Astrocyte of the spinal cord (primary cell): ENCODE results near the gene PER2.
"Not testable (repeated sequence)": the region's sequence is repeated elsewhere in the genome, so short reads cannot be mapped to it uniquely, and the experiment has no call there.

ENCODE experiments used
- DNase-seq: peaks from one replicate; pipeline ENCODE4 v3.0.0; 2011; ENCODE audit warnings: low read depth, low spot score
- H3K4me3 ChIP-seq: 2 replicates; pipeline ENCODE4 v1.5.1; 2011; ENCODE audit warnings: low read depth, mild to moderate bottlenecking, low read length, moderate library complexity
- in situ Hi-C: cut with HindIII; loops from 2 replicates; pipeline ENCODE4 v1.10.0; 2017; ENCODE audit warnings: low sequenced_read_pairs
- TF ChIP-seq, protein P1 (sequence below): IDR thresholded peaks from 2 replicates; pipeline ENCODE4 v1.5.1; 2012; ENCODE audit warnings: low read depth, mild to moderate bottlenecking, low read length, inconsistent platforms

PER2 gene

DNA sequence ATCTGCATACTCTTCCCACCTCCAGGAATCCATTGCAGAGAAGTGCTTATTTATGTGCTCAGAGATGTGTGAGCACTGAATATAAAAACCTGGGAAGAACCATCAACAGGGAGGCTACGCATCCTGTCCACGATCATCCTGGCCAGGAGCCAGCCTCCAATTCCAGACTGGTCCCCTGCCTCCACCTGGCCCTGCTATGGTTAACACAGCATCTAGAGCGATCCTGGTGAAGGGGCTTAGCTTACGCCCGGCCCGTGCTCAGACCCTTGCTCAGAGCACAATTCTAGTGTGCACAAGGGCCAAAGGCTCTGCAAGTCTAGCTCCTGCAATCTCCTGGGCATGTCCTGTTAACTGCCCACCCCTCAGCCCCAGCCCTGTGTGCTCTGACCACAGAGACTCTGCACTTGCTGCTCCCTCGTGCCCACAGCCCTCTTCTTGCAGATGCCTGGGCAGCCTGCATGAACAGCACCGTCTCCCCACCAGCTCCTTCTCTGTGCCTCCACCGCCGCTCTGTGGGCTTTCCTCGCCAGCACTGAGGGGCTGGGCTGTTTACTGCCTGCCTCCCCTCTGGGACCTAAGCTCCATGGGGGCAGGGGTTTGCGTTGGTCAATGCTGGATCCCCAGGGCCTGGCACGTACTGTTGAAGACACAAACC is 6.5 kb downstream of the PER2 start:
- DNase-seq = no peak
- in situ Hi-C loops = no loop called here
- TF ChIP-seq, protein P1, sequence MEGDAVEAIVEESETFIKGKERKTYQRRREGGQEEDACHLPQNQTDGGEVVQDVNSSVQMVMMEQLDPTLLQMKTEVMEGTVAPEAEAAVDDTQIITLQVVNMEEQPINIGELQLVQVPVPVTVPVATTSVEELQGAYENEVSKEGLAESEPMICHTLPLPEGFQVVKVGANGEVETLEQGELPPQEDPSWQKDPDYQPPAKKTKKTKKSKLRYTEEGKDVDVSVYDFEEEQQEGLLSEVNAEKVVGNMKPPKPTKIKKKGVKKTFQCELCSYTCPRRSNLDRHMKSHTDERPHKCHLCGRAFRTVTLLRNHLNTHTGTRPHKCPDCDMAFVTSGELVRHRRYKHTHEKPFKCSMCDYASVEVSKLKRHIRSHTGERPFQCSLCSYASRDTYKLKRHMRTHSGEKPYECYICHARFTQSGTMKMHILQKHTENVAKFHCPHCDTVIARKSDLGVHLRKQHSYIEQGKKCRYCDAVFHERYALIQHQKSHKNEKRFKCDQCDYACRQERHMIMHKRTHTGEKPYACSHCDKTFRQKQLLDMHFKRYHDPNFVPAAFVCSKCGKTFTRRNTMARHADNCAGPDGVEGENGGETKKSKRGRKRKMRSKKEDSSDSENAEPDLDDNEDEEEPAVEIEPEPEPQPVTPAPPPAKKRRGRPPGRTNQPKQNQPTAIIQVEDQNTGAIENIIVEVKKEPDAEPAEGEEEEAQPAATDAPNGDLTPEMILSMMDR = no peak
- H3K4me3 ChIP-seq = no peak overlapping the region

DNA sequence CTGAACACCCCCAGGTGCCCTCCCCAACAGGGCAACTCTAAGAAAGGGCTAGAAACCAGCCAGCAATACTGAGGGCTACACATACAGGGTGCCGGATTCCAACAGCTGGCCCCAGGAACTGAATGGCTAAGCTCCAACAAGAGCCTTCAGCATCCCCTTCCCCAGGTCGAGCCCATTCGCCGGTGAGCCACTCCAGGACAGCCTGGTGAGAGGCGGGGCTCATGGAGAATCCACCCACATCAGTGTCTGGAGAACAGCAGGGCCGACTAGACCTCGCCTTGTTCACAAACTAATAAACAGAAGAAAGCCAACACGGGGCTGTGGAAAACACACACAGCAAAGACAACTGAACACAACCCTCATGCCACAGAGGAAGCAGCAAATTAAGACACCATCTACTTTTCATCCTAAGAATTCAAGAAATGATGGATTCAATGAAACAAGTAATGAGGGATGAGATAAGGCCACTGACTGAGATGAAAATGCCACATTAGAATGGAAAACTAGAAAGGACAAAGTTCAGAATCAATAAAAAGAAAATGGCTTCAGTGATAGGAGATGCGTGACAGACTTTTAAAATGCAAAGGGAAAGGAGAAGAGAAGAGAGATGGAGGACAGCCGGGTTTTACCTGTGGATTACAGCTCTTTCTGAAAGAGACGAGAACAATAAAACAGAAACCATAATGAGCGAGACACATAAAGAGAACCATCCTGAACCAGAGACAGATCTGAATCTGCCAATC is 8.2 kb downstream of the PER2 start:
- TF ChIP-seq, protein P1 = no peak
- H3K4me3 ChIP-seq = no peak overlapping the region
- in situ Hi-C loops = no loop called here
- DNase-seq = no peak

DNA sequence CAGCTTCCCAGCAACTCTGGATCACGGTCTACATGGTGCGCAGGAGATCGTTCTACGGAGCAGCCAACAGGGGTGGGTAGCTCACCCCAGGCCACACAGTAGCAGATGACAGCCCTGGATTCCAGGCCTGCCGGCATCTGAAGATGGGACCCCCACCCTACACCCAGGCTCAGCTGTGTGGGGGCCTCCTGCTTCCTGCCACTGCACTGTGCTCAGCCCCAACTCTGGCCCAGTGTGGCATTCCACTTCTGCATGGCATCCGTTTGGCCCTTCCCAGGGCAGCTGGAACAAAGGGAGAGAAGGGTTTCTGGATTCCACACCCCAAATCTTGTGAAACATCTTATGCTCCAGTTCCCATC is 9.1 kb downstream of the PER2 start:
- no peak for DNase-seq
- TF ChIP-seq, protein P1 = no peak
- no peak overlapping the region for H3K4me3 ChIP-seq
- in situ Hi-C loops = no loop called here

DNA sequence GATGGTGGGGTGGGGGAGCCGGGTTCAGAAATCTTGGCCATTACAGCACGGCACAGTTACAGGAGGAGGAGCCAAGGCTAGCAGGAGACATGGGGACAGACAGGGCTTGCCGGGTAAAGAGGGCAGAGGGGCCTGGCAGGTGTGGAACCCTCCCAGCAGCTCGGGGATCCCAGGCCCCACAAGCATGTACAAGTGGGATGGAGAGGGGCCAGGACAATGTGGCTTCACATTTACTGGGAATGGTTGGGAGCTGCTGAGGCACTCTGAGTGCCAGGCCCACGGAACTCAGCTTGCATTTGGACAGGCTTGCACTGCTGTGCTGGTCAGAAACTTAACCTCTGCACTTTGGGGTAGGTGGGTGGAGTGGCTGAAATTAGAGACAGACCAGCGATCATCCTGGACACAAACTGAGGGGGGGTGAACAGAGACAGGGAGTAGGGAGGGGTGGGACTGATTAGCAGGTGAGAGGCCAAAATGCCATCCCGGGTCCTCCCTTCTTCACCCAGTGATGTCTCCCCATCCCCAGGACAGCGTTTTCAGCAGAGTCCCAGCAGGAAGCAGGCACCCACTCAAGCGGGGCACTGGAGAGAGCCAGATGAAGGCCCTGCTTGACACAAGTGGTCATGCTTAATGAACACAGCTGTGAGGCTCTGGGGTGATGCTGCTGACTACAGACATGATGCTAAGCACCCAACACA is 9.6 kb downstream of the PER2 start:
- TF ChIP-seq, protein P1 = no peak
- H3K4me3 ChIP-seq = no peak overlapping the region
- in situ Hi-C loops = no loop called here
- no peak for DNase-seq

DNA sequence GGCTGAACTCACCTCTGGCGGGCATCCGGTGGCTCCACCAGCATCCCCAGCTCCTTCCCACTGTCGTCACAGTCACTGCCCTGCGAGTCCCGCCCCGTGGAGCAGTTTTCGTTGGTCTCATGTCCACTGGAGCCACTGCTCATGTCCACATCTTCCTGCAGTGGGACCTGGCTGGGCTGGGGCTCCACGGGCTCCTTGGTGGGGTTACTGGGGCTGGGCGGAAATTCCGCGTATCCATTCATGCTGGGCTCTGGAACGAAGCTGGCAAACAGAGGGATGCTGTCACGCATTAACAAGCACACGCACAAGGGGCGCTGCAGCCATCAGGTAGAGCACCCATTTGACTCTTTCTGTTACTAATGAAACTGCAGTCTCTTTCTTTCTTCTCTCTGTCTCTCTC is 10.7 kb downstream of the PER2 start:
- in situ Hi-C loops = no loop called here
- TF ChIP-seq, protein P1 = peak; percentile 24
- H3K4me3 ChIP-seq = no peak overlapping the region
- DNase-seq = no peak

DNA sequence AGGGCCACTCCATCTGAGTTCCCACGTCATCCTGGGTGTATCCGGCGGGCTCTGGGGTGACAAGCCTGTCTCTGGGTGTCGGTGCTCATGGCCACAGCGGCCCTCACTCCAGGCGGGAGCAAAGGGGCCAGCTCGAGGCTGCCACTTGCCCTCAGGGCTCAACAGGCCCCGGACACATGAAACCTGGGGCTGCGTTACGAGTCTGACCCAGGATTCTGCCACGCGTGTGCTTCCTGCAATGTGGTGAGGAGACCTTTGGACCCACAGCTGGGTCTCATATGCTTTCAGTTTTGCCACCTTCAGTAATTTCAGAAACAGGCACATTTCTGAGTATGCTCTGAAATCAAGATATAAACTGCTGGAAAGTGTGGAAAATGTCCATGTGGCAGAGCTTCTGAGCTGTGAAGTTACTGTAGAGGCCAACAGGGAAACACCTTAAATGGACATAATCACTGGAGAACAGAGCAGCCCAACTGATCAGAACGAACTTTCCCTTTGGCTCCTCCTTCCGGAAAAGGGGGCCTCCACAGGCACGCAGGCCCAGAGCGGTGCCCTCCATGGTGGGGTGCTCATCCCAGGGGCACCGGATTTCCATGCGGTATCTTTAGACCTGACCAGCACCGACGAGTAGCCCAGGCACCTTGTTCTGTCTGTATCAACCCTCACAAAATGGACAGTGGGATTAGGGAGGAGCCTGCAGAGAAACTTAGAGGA is 14.1 kb downstream of the PER2 start:
- H3K4me3 ChIP-seq = no peak overlapping the region
- in situ Hi-C loops = no loop called here
- no peak for DNase-seq
- TF ChIP-seq, protein P1 = no peak

DNA sequence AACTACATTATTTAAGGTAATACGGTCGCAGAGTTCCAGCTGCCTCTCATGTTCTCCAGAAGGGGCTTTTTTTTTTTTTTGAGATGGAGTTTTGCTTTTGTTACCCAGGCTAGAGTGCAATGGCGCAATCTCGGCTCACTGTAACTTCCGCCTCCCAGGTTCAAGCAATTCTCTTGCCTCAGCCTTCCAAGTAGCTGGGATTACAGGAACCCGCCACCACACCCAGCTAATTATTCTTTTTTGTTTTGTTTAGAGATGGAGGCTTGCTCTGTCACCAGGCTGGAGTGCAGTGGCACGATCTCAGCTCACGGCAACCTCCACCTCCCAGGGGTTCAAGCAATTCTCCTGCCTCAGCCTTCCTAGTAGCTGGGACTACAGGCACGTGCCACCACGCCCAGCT is 15.0 kb downstream of the PER2 start:
- DNase-seq, in situ Hi-C loops, H3K4me3 ChIP-seq: not testable (repeated sequence)
